Mononuclear cell (primary cell): Measurements from ENCODE around the gene TIE1. TPM values are rescaled to one million over a fixed set of nuclear protein-coding genes. Genes with fewer than 3 reads are reported as not detected.

Source experiments
- H3K27me3 ChIP-seq: 2 replicates; pipeline ENCODE4 v1.6.0; 2011; ENCODE audit warnings: low read length, control low read depth; ENCODE audit not compliant: insufficient read depth
- H3K4me1 ChIP-seq: 2 replicates; pipeline ENCODE4 v1.5.1; 2011; ENCODE audit warnings: mild to moderate bottlenecking, low read length, control low read depth; ENCODE audit not compliant: insufficient read depth
- H3K4me3 ChIP-seq: 2 replicates; pipeline ENCODE4 v1.5.1; 2011; ENCODE audit warnings: mild to moderate bottlenecking, low read length, moderate library complexity
- H3K9me3 ChIP-seq: 2 replicates; pipeline ENCODE4 v1.5.1; 2011; ENCODE audit warnings: low read depth, mild to moderate bottlenecking, control low read depth, low read length
- total RNA-seq: library from RNA; depleted of rRNA; stranded (reverse); fragments of >200 nt; gene quantifications from one replicate; pipeline ENCODE4 v1.2.3, GENCODE V29; 2012

Gene TIE1
- total RNA-seq, 1 donor: 0.94 TPM

GRCh38 chr1:43296207-43296606, 4.6 kb upstream of the TIE1 start:
- H3K4me3 ChIP-seq: no peak overlapping the region
- H3K9me3 ChIP-seq: no peaks in the 10 kb centered on the region
- no peaks in the 10 kb centered on the region for H3K4me1 ChIP-seq
- H3K27me3 ChIP-seq: no peaks in the 10 kb centered on the region

- no peaks in the 10 kb centered on the region for H3K9me3 ChIP-seq
- no peaks in the 10 kb centered on the region for H3K4me1 ChIP-seq
- H3K4me3 ChIP-seq: no peak overlapping the region
- no peaks in the 10 kb centered on the region for H3K27me3 ChIP-seq
Observed at GRCh38 chr1:43298055-43298454, 2.7 kb upstream of the TIE1 start.

- H3K9me3 ChIP-seq: no peaks in the 10 kb centered on the region
- H3K27me3 ChIP-seq: no peaks in the 10 kb centered on the region
- no peak overlapping the region for H3K4me3 ChIP-seq
- H3K4me1 ChIP-seq: no peaks in the 10 kb centered on the region
Observed at GRCh38 chr1:43299101-43299500, 1.7 kb upstream of the TIE1 start.

GRCh38 chr1:43302201-43302600, 1.4 kb downstream of the TIE1 start:
- H3K4me1 ChIP-seq: no peaks in the 10 kb centered on the region
- no peaks in the 10 kb centered on the region for H3K27me3 ChIP-seq
- no peak overlapping the region for H3K4me3 ChIP-seq
- H3K9me3 ChIP-seq: no peaks in the 10 kb centered on the region

GRCh38 chr1:43302721-43303470, 2.1 kb downstream of the TIE1 start:
- Histone ChIP-seq H3K9me3 (no peaks in the 10 kb centered on the region), H3K4me1 (no peaks in the 10 kb centered on the region), H3K27me3 (no peaks in the 10 kb centered on the region), H3K4me3 (no peak overlapping the region)

- H3K27me3 ChIP-seq: no peaks in the 10 kb centered on the region
- no peak overlapping the region for H3K4me3 ChIP-seq
- H3K9me3 ChIP-seq: no peaks in the 10 kb centered on the region
- H3K4me1 ChIP-seq: no peaks in the 10 kb centered on the region
Observed at GRCh38 chr1:43303471-43304313, 2.9 kb downstream of the TIE1 start.

- Histone ChIP-seq H3K27me3 (no peaks in the 10 kb centered on the region), H3K9me3 (no peaks in the 10 kb centered on the region), H3K4me1 (no peaks in the 10 kb centered on the region), H3K4me3 (no peak overlapping the region)
Observed at GRCh38 chr1:43304314-43304681, 3.5 kb downstream of the TIE1 start.

- H3K9me3 ChIP-seq: no peaks in the 10 kb centered on the region
- H3K27me3 ChIP-seq: no peaks in the 10 kb centered on the region
- H3K4me3 ChIP-seq: no peak overlapping the region
- no peaks in the 10 kb centered on the region for H3K4me1 ChIP-seq
Observed at GRCh38 chr1:43304771-43305300, 4.1 kb downstream of the TIE1 start.

- Histone ChIP-seq H3K4me1 (no peaks in the 10 kb centered on the region), H3K27me3 (no peaks in the 10 kb centered on the region), H3K4me3 (no peak overlapping the region), H3K9me3 (no peaks in the 10 kb centered on the region)
Observed at GRCh38 chr1:43305461-43305860, 4.7 kb downstream of the TIE1 start.

GRCh38 chr1:43305926-43306687, 5.3 kb downstream of the TIE1 start:
- Histone ChIP-seq H3K9me3 (no peaks in the 10 kb centered on the region), H3K4me3 (no peak overlapping the region), H3K4me1 (no peaks in the 10 kb centered on the region), H3K27me3 (no peaks in the 10 kb centered on the region)

GRCh38 chr1:43306688-43307457, 6.1 kb downstream of the TIE1 start:
- H3K4me3 ChIP-seq: no peak overlapping the region
- H3K9me3 ChIP-seq: no peaks in the 10 kb centered on the region
- no peaks in the 10 kb centered on the region for H3K4me1 ChIP-seq
- no peaks in the 10 kb centered on the region for H3K27me3 ChIP-seq

- Histone ChIP-seq H3K9me3 (no peaks in the 10 kb centered on the region), H3K4me3 (no peak overlapping the region)
Observed at GRCh38 chr1:43307458-43308158, 6.8 kb downstream of the TIE1 start.

GRCh38 chr1:43308635-43309404, 8.0 kb downstream of the TIE1 start:
- Histone ChIP-seq H3K4me1 (no peaks in the 10 kb centered on the region), H3K4me3 (no peak overlapping the region), H3K27me3 (no peaks in the 10 kb centered on the region), H3K9me3 (no peaks in the 10 kb centered on the region)

More at GRCh38 chr1:43307458-43308158, 6.8 kb downstream of the TIE1 start:
- Histone ChIP-seq H3K27me3 (no peaks in the 10 kb centered on the region), H3K4me1 (no peaks in the 10 kb centered on the region)
